ENCODE results near the gene MTA3. TPM values are rescaled to one million over a fixed set of nuclear protein-coding genes. Genes with fewer than 3 reads are reported as not detected.

The MTA3 gene
- total and polyA plus RNA-seq, 9 of the 15 experiments (the other 6 are each of a cell fraction or from before 2014, with no cell fraction given) = 12.4 to 39.6 (median 23.5) TPM

DNA sequence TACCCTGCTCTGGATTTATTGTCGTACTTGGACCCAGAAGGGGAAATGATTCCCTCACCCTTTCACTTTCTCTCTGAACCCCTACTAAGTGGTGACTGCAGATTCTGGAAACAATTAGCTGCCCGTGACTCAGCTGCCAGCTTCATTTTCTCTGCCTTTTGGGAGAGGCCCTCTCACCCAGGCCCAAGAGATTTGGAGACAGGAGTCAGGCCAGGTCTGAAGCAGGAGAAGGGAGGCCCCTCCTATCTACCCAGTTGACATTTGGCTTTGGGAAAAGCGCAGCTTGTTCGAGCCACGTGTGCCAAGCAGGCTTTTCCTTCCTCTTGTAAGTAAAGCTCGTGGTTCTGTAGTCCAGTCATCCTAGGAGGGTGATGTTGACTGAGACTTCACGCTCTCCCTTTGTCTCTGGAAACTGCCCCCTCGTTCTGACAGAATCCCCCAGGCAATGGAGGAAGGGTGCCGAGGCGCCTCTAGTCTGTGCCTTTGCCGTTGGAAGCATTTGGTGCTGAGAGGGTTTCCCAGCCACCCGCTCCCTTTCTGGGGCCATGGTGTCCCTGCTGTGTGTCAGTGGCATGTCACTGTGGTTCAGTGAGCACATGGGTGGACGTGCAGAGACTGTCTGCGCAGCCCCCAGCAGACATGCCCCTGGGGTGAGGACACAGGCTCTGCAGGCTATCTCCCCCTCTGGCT is 186.9 kb downstream of the MTA3 start (continued):
- TF ChIP-seq, protein P1, sequence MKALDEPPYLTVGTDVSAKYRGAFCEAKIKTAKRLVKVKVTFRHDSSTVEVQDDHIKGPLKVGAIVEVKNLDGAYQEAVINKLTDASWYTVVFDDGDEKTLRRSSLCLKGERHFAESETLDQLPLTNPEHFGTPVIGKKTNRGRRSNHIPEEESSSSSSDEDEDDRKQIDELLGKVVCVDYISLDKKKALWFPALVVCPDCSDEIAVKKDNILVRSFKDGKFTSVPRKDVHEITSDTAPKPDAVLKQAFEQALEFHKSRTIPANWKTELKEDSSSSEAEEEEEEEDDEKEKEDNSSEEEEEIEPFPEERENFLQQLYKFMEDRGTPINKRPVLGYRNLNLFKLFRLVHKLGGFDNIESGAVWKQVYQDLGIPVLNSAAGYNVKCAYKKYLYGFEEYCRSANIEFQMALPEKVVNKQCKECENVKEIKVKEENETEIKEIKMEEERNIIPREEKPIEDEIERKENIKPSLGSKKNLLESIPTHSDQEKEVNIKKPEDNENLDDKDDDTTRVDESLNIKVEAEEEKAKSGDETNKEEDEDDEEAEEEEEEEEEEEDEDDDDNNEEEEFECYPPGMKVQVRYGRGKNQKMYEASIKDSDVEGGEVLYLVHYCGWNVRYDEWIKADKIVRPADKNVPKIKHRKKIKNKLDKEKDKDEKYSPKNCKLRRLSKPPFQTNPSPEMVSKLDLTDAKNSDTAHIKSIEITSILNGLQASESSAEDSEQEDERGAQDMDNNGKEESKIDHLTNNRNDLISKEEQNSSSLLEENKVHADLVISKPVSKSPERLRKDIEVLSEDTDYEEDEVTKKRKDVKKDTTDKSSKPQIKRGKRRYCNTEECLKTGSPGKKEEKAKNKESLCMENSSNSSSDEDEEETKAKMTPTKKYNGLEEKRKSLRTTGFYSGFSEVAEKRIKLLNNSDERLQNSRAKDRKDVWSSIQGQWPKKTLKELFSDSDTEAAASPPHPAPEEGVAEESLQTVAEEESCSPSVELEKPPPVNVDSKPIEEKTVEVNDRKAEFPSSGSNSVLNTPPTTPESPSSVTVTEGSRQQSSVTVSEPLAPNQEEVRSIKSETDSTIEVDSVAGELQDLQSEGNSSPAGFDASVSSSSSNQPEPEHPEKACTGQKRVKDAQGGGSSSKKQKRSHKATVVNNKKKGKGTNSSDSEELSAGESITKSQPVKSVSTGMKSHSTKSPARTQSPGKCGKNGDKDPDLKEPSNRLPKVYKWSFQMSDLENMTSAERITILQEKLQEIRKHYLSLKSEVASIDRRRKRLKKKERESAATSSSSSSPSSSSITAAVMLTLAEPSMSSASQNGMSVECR (CRISPR knock-in tag; IDR thresholded peaks at IDR 0.05) = no peak
- TF ChIP-seq MCM7 (IDR thresholded peaks at IDR 0.05) (no peak), ZNF780A (CRISPR knock-in tag; IDR thresholded peaks at IDR 0.05) (no peak), NCOA4 (IDR thresholded peaks at IDR 0.05; ENCODE audit: partially characterized antibody) (no peak), CBX1 (IDR thresholded peaks at IDR 0.05; ENCODE audit: low read depth) (no peak), SNIP1 (IDR thresholded peaks at IDR 0.05; ENCODE audit: low read depth) (no peak), KDM1A (IDR thresholded peaks at IDR 0.05) (no peak), ZNF696 (CRISPR knock-in tag; conservative IDR thresholded peaks at IDR 0.05) (no peak), SMARCA5 (IDR thresholded peaks at IDR 0.05) (no peak), RFX1 (IDR thresholded peaks at IDR 0.05) (no peak), ZNF274 (IDR thresholded peaks at IDR 0.05; ENCODE audit: borderline replicate concordance, low read depth, low read length) (no peak), BRCA1 (IDR thresholded peaks at IDR 0.05) (no peak), BRCA1 (CRISPR knock-in tag; IDR thresholded peaks at IDR 0.05) (no peak)
- TF ChIP-seq, protein P2, sequence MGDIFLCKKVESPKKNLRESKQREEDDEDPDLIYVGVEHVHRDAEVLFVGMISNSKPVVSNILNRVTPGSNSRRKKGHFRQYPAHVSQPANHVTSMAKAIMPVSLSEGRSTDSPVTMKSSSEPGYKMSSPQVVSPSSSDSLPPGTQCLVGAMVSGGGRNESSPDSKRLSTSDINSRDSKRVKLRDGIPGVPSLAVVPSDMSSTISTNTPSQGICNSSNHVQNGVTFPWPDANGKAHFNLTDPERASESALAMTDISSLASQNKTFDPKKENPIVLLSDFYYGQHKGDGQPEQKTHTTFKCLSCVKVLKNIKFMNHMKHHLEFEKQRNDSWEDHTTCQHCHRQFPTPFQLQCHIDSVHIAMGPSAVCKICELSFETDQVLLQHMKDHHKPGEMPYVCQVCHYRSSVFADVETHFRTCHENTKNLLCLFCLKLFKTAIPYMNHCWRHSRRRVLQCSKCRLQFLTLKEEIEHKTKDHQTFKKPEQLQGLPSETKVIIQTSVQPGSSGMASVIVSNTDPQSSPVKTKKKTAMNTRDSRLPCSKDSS (IDR thresholded peaks at IDR 0.05; ENCODE audit: low read depth, partially characterized antibody) = no peak
- TF ChIP-seq, protein P3, sequence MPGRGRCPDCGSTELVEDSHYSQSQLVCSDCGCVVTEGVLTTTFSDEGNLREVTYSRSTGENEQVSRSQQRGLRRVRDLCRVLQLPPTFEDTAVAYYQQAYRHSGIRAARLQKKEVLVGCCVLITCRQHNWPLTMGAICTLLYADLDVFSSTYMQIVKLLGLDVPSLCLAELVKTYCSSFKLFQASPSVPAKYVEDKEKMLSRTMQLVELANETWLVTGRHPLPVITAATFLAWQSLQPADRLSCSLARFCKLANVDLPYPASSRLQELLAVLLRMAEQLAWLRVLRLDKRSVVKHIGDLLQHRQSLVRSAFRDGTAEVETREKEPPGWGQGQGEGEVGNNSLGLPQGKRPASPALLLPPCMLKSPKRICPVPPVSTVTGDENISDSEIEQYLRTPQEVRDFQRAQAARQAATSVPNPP (IDR thresholded peaks at IDR 0.05; ENCODE audit: borderline replicate concordance, insufficient read depth, insufficient read length) = no peak

Data from K562 (cell line).